ENCODE measurements around the gene NEUROD2. TPM values are rescaled to one million over a fixed set of nuclear protein-coding genes. Genes with fewer than 3 reads are reported as not detected.

NEUROD2 gene
- total RNA-seq, 2 experiments from 2014 or later, result not detected

DNA sequence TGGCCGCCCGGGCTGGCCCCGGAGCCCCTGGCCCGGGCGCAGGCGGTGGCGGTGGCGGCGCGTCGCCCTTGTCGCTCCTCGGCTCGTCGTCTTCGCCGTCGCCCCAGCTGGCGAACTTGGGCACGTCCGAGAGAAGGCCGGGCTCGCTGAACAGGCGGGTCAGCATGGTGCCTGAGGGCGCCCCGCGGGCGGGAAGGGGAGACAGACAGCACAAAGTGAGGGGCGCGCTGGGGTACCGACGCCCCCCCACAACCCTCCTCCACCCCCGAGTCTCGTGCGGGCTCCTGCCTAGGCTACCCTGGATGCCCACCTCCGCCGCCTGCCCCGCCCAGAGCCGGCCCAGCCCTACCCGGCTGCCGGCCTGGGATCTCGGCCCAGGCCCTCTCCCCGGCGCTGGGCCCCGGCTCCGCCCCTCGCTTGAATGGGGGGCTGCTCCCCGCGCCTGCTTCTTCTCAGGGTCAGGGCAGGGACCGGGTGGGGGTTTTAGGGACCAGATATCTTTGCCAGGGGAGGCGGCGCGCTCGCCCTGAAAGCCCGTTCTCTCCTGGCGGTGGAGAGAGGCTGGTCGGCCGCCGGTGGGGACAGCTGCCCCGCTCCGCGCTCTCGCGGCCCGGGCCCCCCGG is 1.2 kb downstream of the NEUROD2 start:
- ATAC-seq (ENCODE audit: poor library complexity), result no peak
- Mint-ChIP-seq H3K4me1 (ENCODE audit: low read depth) (peaks cover 20% of the 10 kb centered on the region), H3K4me3 (no peak overlapping the region), H3K9me3 (no peaks in the 10 kb centered on the region), H3K27me3 (peaks cover 76% of the 10 kb centered on the region), H3K36me3 (ENCODE audit: low read depth) (no peaks in the 10 kb centered on the region), H3K27ac (no peak overlapping the region)
- Histone ChIP-seq H3K27me3 (ENCODE audit: control insufficient read depth in 1 of 2, insufficient read depth in 2 of 2, low read length in 2 of 2) (peaks cover 68 to 80% of the 10 kb centered on the region in 2 experiments), H3K9me3 (ENCODE audit: control insufficient read depth in 1 of 2, insufficient read depth in 1 of 2, low read length in 2 of 2) (peaks cover 0 to 19% of the 10 kb centered on the region in 2 experiments), H3K36me3 (ENCODE audit: insufficient read depth, low read length) (no peaks in the 10 kb centered on the region), H3K4me1 (ENCODE audit: insufficient read depth, low read length) (peaks cover 48% of the 10 kb centered on the region), H3K27ac (ENCODE audit: low read depth in 1 of 2, low read length in 2 of 2) (no peak overlapping the region), H3K4me3 (ENCODE audit: low read length) (no peak overlapping the region)
- ChIA-PET POLR2A (no interaction called here), CTCF (interaction anchor here (4.4 kb wide), 1 partner anchor 15 kb away, joined by 17 read pairs; no protein-coding TSS in a partner anchor)
- intact Hi-C loops (cut with DNase I, micrococcal nuclease), result no loop called here
- DNase-seq, result peak in 1 of 14 experiments; percentile 21
- TF ChIP-seq, protein P1, sequence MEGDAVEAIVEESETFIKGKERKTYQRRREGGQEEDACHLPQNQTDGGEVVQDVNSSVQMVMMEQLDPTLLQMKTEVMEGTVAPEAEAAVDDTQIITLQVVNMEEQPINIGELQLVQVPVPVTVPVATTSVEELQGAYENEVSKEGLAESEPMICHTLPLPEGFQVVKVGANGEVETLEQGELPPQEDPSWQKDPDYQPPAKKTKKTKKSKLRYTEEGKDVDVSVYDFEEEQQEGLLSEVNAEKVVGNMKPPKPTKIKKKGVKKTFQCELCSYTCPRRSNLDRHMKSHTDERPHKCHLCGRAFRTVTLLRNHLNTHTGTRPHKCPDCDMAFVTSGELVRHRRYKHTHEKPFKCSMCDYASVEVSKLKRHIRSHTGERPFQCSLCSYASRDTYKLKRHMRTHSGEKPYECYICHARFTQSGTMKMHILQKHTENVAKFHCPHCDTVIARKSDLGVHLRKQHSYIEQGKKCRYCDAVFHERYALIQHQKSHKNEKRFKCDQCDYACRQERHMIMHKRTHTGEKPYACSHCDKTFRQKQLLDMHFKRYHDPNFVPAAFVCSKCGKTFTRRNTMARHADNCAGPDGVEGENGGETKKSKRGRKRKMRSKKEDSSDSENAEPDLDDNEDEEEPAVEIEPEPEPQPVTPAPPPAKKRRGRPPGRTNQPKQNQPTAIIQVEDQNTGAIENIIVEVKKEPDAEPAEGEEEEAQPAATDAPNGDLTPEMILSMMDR (IDR thresholded peaks at IDR 0.05), result no peak

DNA sequence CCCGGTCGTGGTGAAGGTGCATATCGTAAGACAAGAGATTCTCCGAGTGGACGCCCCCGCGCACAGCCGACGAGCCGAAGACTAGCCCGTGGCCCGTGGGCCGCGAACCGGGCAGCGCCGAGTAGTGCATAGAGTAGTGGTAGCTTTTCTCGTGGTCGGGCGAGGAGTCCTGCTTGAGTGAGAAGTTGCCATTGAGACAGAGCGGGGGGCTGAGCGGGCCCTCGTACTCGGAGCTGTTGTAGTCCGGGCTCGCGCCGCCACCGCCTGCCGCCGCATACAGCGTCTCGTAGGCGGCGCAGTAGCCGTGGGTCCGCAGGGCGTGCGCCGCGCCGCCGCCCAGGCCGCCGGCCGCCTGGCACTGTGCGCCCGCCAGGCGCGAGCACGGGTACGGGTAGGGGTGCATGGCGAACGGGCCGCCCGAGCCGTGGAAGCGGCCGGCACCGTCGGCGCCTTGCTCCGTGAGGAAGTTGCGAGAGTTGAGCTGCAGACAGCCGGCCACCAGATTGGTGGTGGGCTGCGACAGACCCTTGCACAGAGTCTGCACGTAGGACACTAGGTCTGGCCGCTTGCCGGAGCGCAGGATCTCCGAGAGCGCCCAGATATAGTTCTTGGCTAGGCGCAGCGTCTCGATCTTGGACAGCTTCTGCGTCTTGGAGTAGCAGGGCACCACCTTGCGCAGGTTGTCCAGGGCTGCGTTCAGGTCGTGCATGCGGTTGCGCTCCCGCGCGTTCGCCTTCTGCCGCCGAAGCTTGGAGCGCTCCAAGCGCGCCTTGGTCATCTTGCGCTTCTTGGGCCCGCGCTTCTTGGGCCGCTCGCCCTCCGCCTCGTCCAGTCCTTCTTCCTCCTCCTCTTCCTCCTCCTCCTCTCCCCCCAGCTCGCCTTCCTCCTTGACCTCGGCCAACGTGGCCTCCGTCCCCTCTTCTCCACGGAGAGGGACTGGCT is 2.0 kb downstream of the NEUROD2 start:
- CTCF ChIA-PET, result interaction anchor here (4.4 kb wide), 1 partner anchor 16 kb away, joined by 17 read pairs; no protein-coding TSS in a partner anchor
- H3K27ac Mint-ChIP-seq, result no peak overlapping the region
- peak in 1 of 14 experiments; percentile 27 for DNase-seq
- peaks cover 80% of the 10 kb centered on the region for H3K27me3 Mint-ChIP-seq
- no peaks in the 10 kb centered on the region for H3K9me3 Mint-ChIP-seq
- no peak for ATAC-seq (ENCODE audit: poor library complexity)
- peak overlapping the region; percentile 7 for H3K4me3 Mint-ChIP-seq
- peaks cover 20% of the 10 kb centered on the region for H3K4me1 Mint-ChIP-seq (ENCODE audit: low read depth)
- TF ChIP-seq, protein P1 (IDR thresholded peaks at IDR 0.05), result no peak
- Histone ChIP-seq H3K4me3 (ENCODE audit: low read length) (no peak overlapping the region), H3K27me3 (ENCODE audit: control insufficient read depth in 1 of 2, insufficient read depth in 2 of 2, low read length in 2 of 2) (peaks cover 76 to 88% of the 10 kb centered on the region in 2 experiments), H3K4me1 (ENCODE audit: insufficient read depth, low read length) (peaks cover 48% of the 10 kb centered on the region), H3K36me3 (ENCODE audit: insufficient read depth, low read length) (no peaks in the 10 kb centered on the region), H3K9me3 (ENCODE audit: control insufficient read depth in 1 of 2, insufficient read depth in 1 of 2, low read length in 2 of 2) (peaks cover 0 to 25% of the 10 kb centered on the region in 2 experiments), H3K27ac (ENCODE audit: low read depth in 1 of 2, low read length in 2 of 2) (no peak overlapping the region)
- POLR2A ChIA-PET, result interaction anchor here (1.1 kb wide), 1 partner anchor 340 kb away, joined by 4 read pairs; no protein-coding TSS in a partner anchor
- intact Hi-C loops (cut with DNase I, micrococcal nuclease), result no loop called here
- no peaks in the 10 kb centered on the region for H3K36me3 Mint-ChIP-seq (ENCODE audit: low read depth)

DNA sequence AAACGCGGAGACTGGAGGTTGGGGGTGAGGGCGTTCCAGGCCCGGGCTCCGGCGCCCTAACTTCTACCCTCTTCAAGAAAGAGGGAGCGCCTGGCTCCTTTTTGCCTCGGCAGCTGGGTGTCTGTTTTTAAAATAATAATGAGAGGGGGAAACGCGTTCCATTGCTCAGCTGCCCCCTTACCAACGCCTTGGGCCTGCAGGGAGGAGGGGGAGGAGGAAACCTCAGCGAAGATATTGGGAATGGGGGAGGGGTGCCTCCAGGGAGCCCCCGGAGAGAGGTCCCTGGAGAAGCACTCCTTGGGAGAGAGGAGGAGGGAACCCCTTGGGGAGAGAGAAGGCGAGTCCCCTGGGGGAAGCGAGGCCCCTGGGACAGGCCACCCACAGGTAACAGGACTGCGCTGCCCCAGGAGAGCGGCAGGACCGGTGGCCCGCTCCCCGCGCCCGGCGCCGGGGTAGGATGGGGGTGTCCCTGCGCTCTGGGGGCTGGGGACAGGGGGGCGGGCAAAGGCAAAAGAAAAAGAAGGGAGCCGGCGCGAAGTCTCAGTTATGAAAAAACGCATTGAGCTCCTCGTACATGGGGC is 2.7 kb downstream of the NEUROD2 start:
- Histone ChIP-seq H3K27me3 (ENCODE audit: control insufficient read depth in 1 of 2, insufficient read depth in 2 of 2, low read length in 2 of 2) (peaks cover 83 to 96% of the 10 kb centered on the region in 2 experiments), H3K36me3 (ENCODE audit: insufficient read depth, low read length) (no peaks in the 10 kb centered on the region), H3K9me3 (ENCODE audit: control insufficient read depth in 1 of 2, insufficient read depth in 1 of 2, low read length in 2 of 2) (peaks cover 0 to 27% of the 10 kb centered on the region in 2 experiments), H3K4me1 (ENCODE audit: insufficient read depth, low read length) (peaks cover 53% of the 10 kb centered on the region), H3K4me3 (ENCODE audit: low read length) (no peak overlapping the region), H3K27ac (ENCODE audit: low read depth in 1 of 2, low read length in 2 of 2) (no peak overlapping the region)
- no peak overlapping the region for H3K4me3 Mint-ChIP-seq
- H3K27me3 Mint-ChIP-seq, result peaks cover 85% of the 10 kb centered on the region
- H3K36me3 Mint-ChIP-seq (ENCODE audit: low read depth), result no peaks in the 10 kb centered on the region
- TF ChIP-seq, protein P1 (IDR thresholded peaks at IDR 0.05), result no peak
- CTCF ChIA-PET, result interaction anchor here (4.4 kb wide), 1 partner anchor 17 kb away, joined by 17 read pairs; no protein-coding TSS in a partner anchor
- no peak overlapping the region for H3K27ac Mint-ChIP-seq
- POLR2A ChIA-PET, result interaction anchor here (0.7 to 1.1 kb wide), 2 partner anchors 341 to 461 kb away, joined by 3 to 4 read pairs; no protein-coding TSS in a partner anchor
- ATAC-seq (ENCODE audit: poor library complexity) (no peak), DNase-seq (peak in 1 of 14 experiments; percentile 20)
- intact Hi-C loops (cut with DNase I, micrococcal nuclease), result no loop called here
- peaks cover 20% of the 10 kb centered on the region for H3K4me1 Mint-ChIP-seq (ENCODE audit: low read depth)
- no peaks in the 10 kb centered on the region for H3K9me3 Mint-ChIP-seq

Data from CD4-positive, alpha-beta T cell (primary cell).